ENCODE data around the gene INPP5D.

INPP5D gene

GRCh38 chr2:233082222-233082930 is 22.2 kb downstream of the INPP5D start:
- FAIRE-seq (peak; percentile 95), DNase-seq (ENCODE audit: insufficient read length) (no peak)
- peak; percentile 6 for TF ChIP-seq POLR2A (IDR thresholded peaks at IDR 0.05; ENCODE audit: low read depth, low read length)
- no peak for TF ChIP-seq POLR2AphosphoS5 (IDR thresholded peaks at IDR 0.05; ENCODE audit: low read depth, low read length)
- TF ChIP-seq TAF1 (IDR thresholded peaks at IDR 0.05; ENCODE audit: borderline replicate concordance, low read depth, low read length): peak; percentile 18; the same call in 1 of the 2 replicates

DNA sequence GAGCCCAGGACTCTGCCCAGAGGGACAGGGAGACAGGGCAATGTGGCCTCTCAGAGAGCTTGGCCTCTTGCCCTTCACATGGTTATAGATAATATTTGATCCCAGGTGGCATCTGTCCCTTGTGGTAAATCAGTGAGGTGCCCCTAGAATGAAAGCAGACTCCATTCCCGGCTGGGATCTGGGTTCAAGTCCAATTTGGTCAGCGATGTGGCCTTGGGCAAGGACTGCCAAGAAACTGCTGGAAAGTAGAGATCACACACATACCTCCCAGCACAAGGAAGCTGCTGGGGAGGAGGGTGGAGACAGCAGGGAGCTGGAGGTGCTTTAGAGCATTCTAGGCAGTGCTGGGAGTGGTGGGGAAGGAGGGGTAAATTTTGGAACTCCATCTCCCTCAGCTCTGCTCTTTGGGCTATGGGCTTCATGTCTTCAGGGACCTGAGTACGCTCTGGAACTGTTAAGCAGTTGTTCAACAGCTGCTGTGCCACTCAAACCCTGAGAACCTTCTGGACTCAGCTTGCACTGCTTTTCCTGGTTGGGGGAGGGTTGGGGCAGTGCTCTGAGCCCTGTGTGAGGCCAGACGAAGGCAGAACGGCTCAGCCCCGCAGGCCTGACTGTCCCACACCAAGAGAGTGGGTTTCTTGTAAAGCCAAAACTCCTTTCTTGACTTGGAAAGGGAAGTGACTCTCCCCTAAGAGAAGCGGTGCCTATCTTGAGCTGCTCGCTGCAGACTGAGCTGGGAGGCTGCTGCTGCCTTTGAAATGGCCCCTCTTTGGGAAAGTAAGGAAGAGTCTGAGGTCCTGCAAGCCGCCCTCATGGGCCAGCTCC is 23.0 kb downstream of the INPP5D start:
- DNase-seq (ENCODE audit: insufficient read length): no peak
- FAIRE-seq: peak; percentile 91
- no peak for TF ChIP-seq TAF1 (IDR thresholded peaks at IDR 0.05; ENCODE audit: borderline replicate concordance, low read depth, low read length)
- TF ChIP-seq POLR2AphosphoS5 (IDR thresholded peaks at IDR 0.05; ENCODE audit: low read depth, low read length): peak; percentile 69
- no peak; the same call in 1 of the 2 replicates for TF ChIP-seq POLR2A (IDR thresholded peaks at IDR 0.05; ENCODE audit: low read depth, low read length)

DNA sequence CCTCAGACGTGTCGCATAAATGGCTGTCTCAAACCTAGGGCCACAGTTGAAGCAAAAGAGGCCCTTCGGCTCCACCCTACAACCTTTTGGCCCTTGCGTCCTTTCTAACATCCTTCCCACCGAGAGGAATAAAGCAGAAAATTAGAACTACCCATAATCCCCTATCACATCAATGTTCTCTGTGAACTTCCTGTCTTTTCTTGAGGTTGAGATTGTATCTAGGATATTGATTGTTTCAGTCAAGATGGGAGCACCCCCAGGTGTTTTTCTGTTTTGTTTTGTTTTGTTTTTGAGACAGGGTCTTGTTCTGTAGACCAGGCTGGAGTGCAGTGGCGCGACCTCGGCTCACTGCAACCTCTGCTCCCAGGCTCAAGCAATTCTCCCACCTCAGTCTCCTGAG is 23.6 kb downstream of the INPP5D start:
- FAIRE-seq: no peak

DNA sequence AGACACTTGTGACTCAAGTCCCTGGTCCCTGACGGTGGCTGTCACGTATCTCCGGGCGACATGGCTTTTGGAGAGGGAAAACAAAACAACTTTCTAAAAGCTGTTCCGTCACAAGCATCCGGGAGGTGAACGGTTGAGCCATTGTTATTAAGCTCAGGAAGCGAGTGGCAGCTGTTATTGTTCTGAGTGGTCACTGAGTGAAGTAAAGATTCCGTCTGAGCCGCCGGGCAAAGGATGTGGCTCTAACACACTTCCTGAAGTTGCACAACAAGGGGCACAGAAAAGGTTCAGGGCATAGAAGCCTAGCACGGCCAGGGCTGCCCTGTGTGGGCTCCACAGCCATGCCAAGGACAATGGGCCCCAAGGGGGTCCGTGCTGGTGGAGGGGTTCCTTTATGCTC is 24.3 kb downstream of the INPP5D start:
- no peak for DNase-seq (ENCODE audit: insufficient read length)

More for the DNA sequence above, 23.6 kb downstream of the INPP5D start:
- no peak for DNase-seq (ENCODE audit: insufficient read length)
- TF ChIP-seq TAF1 (IDR thresholded peaks at IDR 0.05; ENCODE audit: borderline replicate concordance, low read depth, low read length): no peak
- no peak for TF ChIP-seq POLR2AphosphoS5 (IDR thresholded peaks at IDR 0.05; ENCODE audit: low read depth, low read length)
- no peak for TF ChIP-seq POLR2A (IDR thresholded peaks at IDR 0.05; ENCODE audit: low read depth, low read length)

GRCh38 chr2:233085037-233085838 is 25.1 kb downstream of the INPP5D start:
- TF ChIP-seq POLR2A (IDR thresholded peaks at IDR 0.05; ENCODE audit: low read depth, low read length) (no peak), POLR2AphosphoS5 (IDR thresholded peaks at IDR 0.05; ENCODE audit: low read depth, low read length) (no peak), TAF1 (IDR thresholded peaks at IDR 0.05; ENCODE audit: borderline replicate concordance, low read depth, low read length) (no peak)
- FAIRE-seq (peak; percentile 77), DNase-seq (ENCODE audit: insufficient read length) (no peak)

More for the DNA sequence above, 24.3 kb downstream of the INPP5D start:
- TF ChIP-seq POLR2AphosphoS5 (IDR thresholded peaks at IDR 0.05; ENCODE audit: low read depth, low read length): peak; percentile 49; the same call in 1 of the 2 replicates
- TF ChIP-seq POLR2A (IDR thresholded peaks at IDR 0.05; ENCODE audit: low read depth, low read length): peak; percentile 57; the same call in 1 of the 2 replicates
- no peak for TF ChIP-seq TAF1 (IDR thresholded peaks at IDR 0.05; ENCODE audit: borderline replicate concordance, low read depth, low read length)
- peak; percentile 97 for FAIRE-seq

DNA sequence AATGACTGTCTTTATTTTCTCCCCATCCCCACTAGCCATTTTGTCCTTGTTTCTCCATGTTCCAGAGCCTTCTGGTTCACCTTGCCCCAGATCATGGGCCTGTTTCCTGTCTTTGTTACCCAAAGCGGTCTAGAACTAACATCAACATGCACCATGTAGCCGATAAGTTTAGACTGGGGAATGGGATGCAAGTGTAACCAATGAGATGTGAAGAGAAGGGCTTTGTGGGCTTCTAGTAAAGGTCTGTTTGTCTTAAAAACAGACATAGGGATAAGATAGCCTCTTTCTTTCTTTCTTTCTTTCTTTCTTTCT is 25.7 kb downstream of the INPP5D start:
- FAIRE-seq: peak; percentile 80
- no peak for TF ChIP-seq POLR2A (IDR thresholded peaks at IDR 0.05; ENCODE audit: low read depth, low read length)
- no peak for TF ChIP-seq POLR2AphosphoS5 (IDR thresholded peaks at IDR 0.05; ENCODE audit: low read depth, low read length)
- TF ChIP-seq TAF1 (IDR thresholded peaks at IDR 0.05; ENCODE audit: borderline replicate concordance, low read depth, low read length): no peak
- DNase-seq (ENCODE audit: insufficient read length): no peak

- DNase-seq (ENCODE audit: insufficient read length) (no peak), FAIRE-seq (no peak)
Observed at GRCh38 chr2:233087713-233088112, 27.6 kb downstream of the INPP5D start.

DNA sequence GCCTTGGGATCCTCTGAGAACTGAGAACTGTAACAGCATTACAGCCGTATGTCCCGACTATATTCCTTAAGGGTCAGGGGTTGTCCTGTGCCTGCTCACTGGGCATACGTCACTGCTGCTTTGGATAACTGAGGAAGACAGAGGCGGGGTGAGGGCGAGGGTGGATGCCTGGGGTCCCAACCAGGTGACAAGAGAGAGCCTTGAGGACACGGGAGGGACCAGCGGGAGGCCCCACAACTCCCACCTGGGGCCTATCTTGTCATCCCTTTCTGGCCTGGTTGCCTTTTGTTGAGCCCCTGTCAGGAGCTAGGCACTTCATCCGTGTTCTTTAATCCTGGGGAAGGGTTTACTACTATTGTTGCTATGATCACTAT is 28.8 kb downstream of the INPP5D start:
- FAIRE-seq (no peak), DNase-seq (ENCODE audit: insufficient read length) (no peak)
- TF ChIP-seq TAF1 (IDR thresholded peaks at IDR 0.05; ENCODE audit: borderline replicate concordance, low read depth, low read length) (no peak), POLR2AphosphoS5 (IDR thresholded peaks at IDR 0.05; ENCODE audit: low read depth, low read length) (no peak), POLR2A (IDR thresholded peaks at IDR 0.05; ENCODE audit: low read depth, low read length) (no peak; the same call in 1 of the 2 replicates)

More at GRCh38 chr2:233087713-233088112, 27.6 kb downstream of the INPP5D start:
- TF ChIP-seq POLR2A (IDR thresholded peaks at IDR 0.05; ENCODE audit: low read depth, low read length): no peak

DNA sequence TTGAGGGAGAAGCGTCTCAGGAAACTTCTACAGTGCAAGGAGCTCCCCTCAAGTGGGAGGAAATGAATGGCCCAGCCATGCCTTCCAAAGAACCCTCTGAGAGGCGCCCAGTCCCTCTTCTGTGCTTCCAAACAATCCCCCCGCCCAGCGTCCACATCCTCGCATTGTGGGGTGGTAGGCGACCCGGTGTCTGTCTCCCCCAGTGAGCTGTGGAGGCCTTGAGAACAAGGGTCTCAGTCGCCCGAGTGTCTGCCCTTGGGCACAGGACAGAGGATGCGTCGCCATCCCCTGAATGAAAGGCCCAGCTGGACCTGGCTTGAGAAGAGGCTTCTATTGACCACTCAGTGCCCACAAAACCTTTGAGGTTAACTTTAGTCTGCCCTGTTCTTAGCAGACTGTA is 29.7 kb downstream of the INPP5D start:
- FAIRE-seq: no peak
- DNase-seq (ENCODE audit: insufficient read length): no peak
- TF ChIP-seq POLR2AphosphoS5 (IDR thresholded peaks at IDR 0.05; ENCODE audit: low read depth, low read length) (no peak), POLR2A (IDR thresholded peaks at IDR 0.05; ENCODE audit: low read depth, low read length) (no peak), TAF1 (IDR thresholded peaks at IDR 0.05; ENCODE audit: borderline replicate concordance, low read depth, low read length) (no peak)

DNA sequence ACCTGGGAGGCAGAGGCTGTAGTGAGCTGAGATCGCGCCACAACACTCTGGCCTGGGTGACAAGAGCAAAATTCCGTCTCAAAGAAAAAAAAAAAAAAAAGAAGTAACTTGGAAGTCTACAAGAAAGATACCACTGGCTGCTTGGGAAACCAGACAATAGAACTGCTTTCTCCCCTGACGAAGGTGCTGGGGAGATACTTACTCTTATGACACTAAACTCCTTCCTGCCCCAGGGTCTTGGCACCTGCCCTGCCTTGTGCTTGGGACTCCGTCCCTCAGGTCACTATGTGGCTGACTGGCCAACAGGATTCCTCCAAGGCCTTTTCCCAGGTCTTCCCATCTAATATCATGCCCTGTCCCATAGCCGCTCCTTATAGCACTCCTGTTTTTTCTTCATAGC is 30.7 kb downstream of the INPP5D start:
- FAIRE-seq (no peak), DNase-seq (ENCODE audit: insufficient read length) (no peak)
- TF ChIP-seq TAF1 (IDR thresholded peaks at IDR 0.05; ENCODE audit: borderline replicate concordance, low read depth, low read length) (no peak), POLR2AphosphoS5 (IDR thresholded peaks at IDR 0.05; ENCODE audit: low read depth, low read length) (no peak), POLR2A (IDR thresholded peaks at IDR 0.05; ENCODE audit: low read depth, low read length) (no peak; the same call in 1 of the 2 replicates)
